ENCODE results near the gene PCSK6. TPM values are rescaled to one million over a fixed set of nuclear protein-coding genes. Genes with fewer than 3 reads are reported as not detected.

The PCSK6 gene
- total RNA-seq, 2 experiments from 2014 or later: 0.57 TPM; not detected in 1

GRCh38 chr15:101494251-101494796 lies 4.8 kb upstream of the PCSK6 start:
- no peak overlapping the region for H3K4me2 ChIP-seq (ENCODE audit: low read length)
- H4K20me1 ChIP-seq (ENCODE audit: insufficient read depth, low read length): no peaks in the 10 kb centered on the region
- no peaks in the 10 kb centered on the region for H3K9me2 ChIP-seq (ENCODE audit: insufficient read depth, low read length)
- no peaks in the 10 kb centered on the region for H3K79me2 ChIP-seq (ENCODE audit: insufficient read depth, low read depth, low read length)
- no peaks in the 10 kb centered on the region for H3K9me3 ChIP-seq (ENCODE audit: low read length)
- CTCF ChIA-PET (ENCODE audit: unreplicated experiment): interaction anchor here (0.6 kb wide), 1 partner anchor 101 kb away, joined by 4 read pairs; no protein-coding TSS in a partner anchor
- H3K4me3 ChIP-seq (ENCODE audit: low read depth, low read length, poor library complexity, severe bottlenecking): no peak overlapping the region
- H3K4me1 ChIP-seq (ENCODE audit: insufficient read depth, low read length, poor library complexity, severe bottlenecking): no peaks in the 10 kb centered on the region
- H3K36me3 ChIP-seq (ENCODE audit: insufficient read depth, low read length): no peaks in the 10 kb centered on the region
- no peak overlapping the region for H2AFZ ChIP-seq (ENCODE audit: low read length)
- no TSS peak for BruUV-seq (replicated peaks)
- DNase-seq (ENCODE audit: low spot score): no peak
- POLR2A ChIA-PET: no interaction called here
- no peak for TF ChIP-seq CTCF (conservative IDR thresholded peaks at IDR 0.05; ENCODE audit: low read length)
- no peak overlapping the region for H3K27ac ChIP-seq (ENCODE audit: low read depth, low read length, poor library complexity, severe bottlenecking)
- intact Hi-C loops (cut with micrococcal nuclease; ENCODE audit: unreplicated experiment): no loop called here

- intact Hi-C loops (cut with micrococcal nuclease; ENCODE audit: unreplicated experiment): no loop called here
- TF ChIP-seq CTCF (conservative IDR thresholded peaks at IDR 0.05; ENCODE audit: low read length): no peak
- no peak for TF ChIP-seq EZH2phosphoT487 (IDR thresholded peaks at IDR 0.05; ENCODE audit: borderline replicate concordance, low read depth, low read length)
- no peak for DNase-seq (ENCODE audit: low spot score)
- no TSS peak for BruUV-seq (replicated peaks)
- H3K4me2 ChIP-seq (ENCODE audit: low read length): no peak overlapping the region
- POLR2A ChIA-PET: interaction anchor here (0.6 kb wide), 1 partner anchor 110 kb away, joined by 3 read pairs; no protein-coding TSS in a partner anchor
- H2AFZ ChIP-seq (ENCODE audit: low read length): no peak overlapping the region
- no peak overlapping the region for H3K27ac ChIP-seq (ENCODE audit: low read depth, low read length, poor library complexity, severe bottlenecking)
- no peaks in the 10 kb centered on the region for H3K36me3 ChIP-seq (ENCODE audit: insufficient read depth, low read length)
- H3K79me2 ChIP-seq (ENCODE audit: insufficient read depth, low read depth, low read length): no peaks in the 10 kb centered on the region
- no peaks in the 10 kb centered on the region for H3K4me1 ChIP-seq (ENCODE audit: insufficient read depth, low read length, poor library complexity, severe bottlenecking)
- CTCF ChIA-PET (ENCODE audit: unreplicated experiment): no interaction called here
- H4K20me1 ChIP-seq (ENCODE audit: insufficient read depth, low read length): no peaks in the 10 kb centered on the region
- H3K4me3 ChIP-seq (ENCODE audit: low read depth, low read length, poor library complexity, severe bottlenecking): no peak overlapping the region
- H3K9me3 ChIP-seq (ENCODE audit: low read length): no peaks in the 10 kb centered on the region
- no peaks in the 10 kb centered on the region for H3K9me2 ChIP-seq (ENCODE audit: insufficient read depth, low read length)
Measured at GRCh38 chr15:101492766-101493692, 3.5 kb upstream of the PCSK6 start.
